Thyroid gland (tissue), 4 donors: ENCODE results near the gene ACSL6.

Experiments used
- CTCF ChIP-seq, 6 experiments: fragments of 200-600 bp in 3 of 6; fragments of 450-650 bp in 3 of 6; sonication (generic) in 3 of 6; IDR thresholded peaks; one replicate each; pipeline ENCODE4 v1.5.1; 2016 to 2019; ENCODE audit warnings: antibody characterized with exemption in 6 of 6, mild to moderate bottlenecking in 2 of 6, inconsistent platforms in 1 of 6, moderate library complexity in 1 of 6
- POLR2A ChIP-seq, 2 donors: fragments of 450-650 bp; IDR thresholded peaks; one replicate each; pipeline ENCODE4 v1.6.1; 2017; ENCODE audit warnings: antibody characterized with exemption in 2 of 2, mild to moderate bottlenecking in 2 of 2, moderate library complexity in 1 of 2

- TF ChIP-seq CTCF (IDR thresholded peaks at IDR 0.05) (no peak), POLR2A (IDR thresholded peaks at IDR 0.05) (no peak)
Measured at GRCh38 chr5:132023258-132024116, 12.0 kb upstream of the ACSL6 start.
